ENCODE measurements around the gene CHTOP.
"Not testable (repeated sequence)": the region's sequence is repeated elsewhere in the genome, so short reads cannot be mapped to it uniquely, and the experiment has no call there.

Gene CHTOP

GRCh38 chr1:153639280-153639679 lies 5.4 kb downstream of the CHTOP start:
- peaks cover 15% of the 10 kb centered on the region for H3K4me1 ChIP-seq (ENCODE audit: control insufficient read depth, insufficient read depth, low read length)
- no peak overlapping the region for H3K4me2 ChIP-seq (ENCODE audit: low read length)
- H3K4me3 ChIP-seq (ENCODE audit: low read length) = no peak overlapping the region
- H3K27me3 ChIP-seq (ENCODE audit: control insufficient read depth, insufficient read depth, low read length) = no peaks in the 10 kb centered on the region
- no peak overlapping the region for H3K9ac ChIP-seq (ENCODE audit: low read depth, low read length)
- H3K9me3 ChIP-seq (replicated peaks; ENCODE audit: low read length) = no peaks in the 10 kb centered on the region
- H3K36me3 ChIP-seq (ENCODE audit: insufficient read depth, low read length) = peaks cover 80% of the 10 kb centered on the region

GRCh38 chr1:153640213-153640612 lies 6.3 kb downstream of the CHTOP start:
- Histone ChIP-seq H3K36me3 (ENCODE audit: insufficient read depth, low read length) (peaks cover 89% of the 10 kb centered on the region), H3K4me1 (ENCODE audit: control insufficient read depth, insufficient read depth, low read length) (peaks cover 15% of the 10 kb centered on the region)
- not testable (repeated sequence) for H3K9ac ChIP-seq (ENCODE audit: low read depth, low read length); H3K27me3 ChIP-seq (ENCODE audit: control insufficient read depth, insufficient read depth, low read length); H3K4me2 ChIP-seq (ENCODE audit: low read length); H3K9me3 ChIP-seq (replicated peaks; ENCODE audit: low read length); H3K4me3 ChIP-seq (ENCODE audit: low read length)

GRCh38 chr1:153640861-153641260 lies 7.0 kb downstream of the CHTOP start:
- Histone ChIP-seq H3K4me1 (ENCODE audit: control insufficient read depth, insufficient read depth, low read length) (peaks cover 12% of the 10 kb centered on the region), H3K4me2 (ENCODE audit: low read length) (no peak overlapping the region), H3K36me3 (ENCODE audit: insufficient read depth, low read length) (peaks cover 96% of the 10 kb centered on the region), H3K27me3 (ENCODE audit: control insufficient read depth, insufficient read depth, low read length) (no peaks in the 10 kb centered on the region), H3K9me3 (replicated peaks; ENCODE audit: low read length) (no peaks in the 10 kb centered on the region), H3K9ac (ENCODE audit: low read depth, low read length) (no peak overlapping the region), H3K4me3 (ENCODE audit: low read length) (no peak overlapping the region)

- no peaks in the 10 kb centered on the region for H3K9me3 ChIP-seq (replicated peaks; ENCODE audit: low read length)
- H3K4me3 ChIP-seq (ENCODE audit: low read length) = no peak overlapping the region
- no peak overlapping the region for H3K4me2 ChIP-seq (ENCODE audit: low read length)
- peaks cover under 1% of the 10 kb centered on the region for H3K4me1 ChIP-seq (ENCODE audit: control insufficient read depth, insufficient read depth, low read length)
- H3K9ac ChIP-seq (ENCODE audit: low read depth, low read length) = no peak overlapping the region
- H3K36me3 ChIP-seq (ENCODE audit: insufficient read depth, low read length) = peaks cover 95% of the 10 kb centered on the region
- H3K27me3 ChIP-seq (ENCODE audit: control insufficient read depth, insufficient read depth, low read length) = no peaks in the 10 kb centered on the region
Observed at GRCh38 chr1:153642161-153642560, 8.3 kb downstream of the CHTOP start.

- Histone ChIP-seq H3K36me3 (ENCODE audit: insufficient read depth, low read length) (peaks cover 86% of the 10 kb centered on the region), H3K27me3 (ENCODE audit: control insufficient read depth, insufficient read depth, low read length) (no peaks in the 10 kb centered on the region), H3K4me1 (ENCODE audit: control insufficient read depth, insufficient read depth, low read length) (no peaks in the 10 kb centered on the region), H3K4me2 (ENCODE audit: low read length) (no peak overlapping the region), H3K9me3 (replicated peaks; ENCODE audit: low read length) (no peaks in the 10 kb centered on the region), H3K9ac (ENCODE audit: low read depth, low read length) (no peak overlapping the region), H3K4me3 (ENCODE audit: low read length) (no peak overlapping the region)
Observed at GRCh38 chr1:153643100-153643499, 9.2 kb downstream of the CHTOP start.

- no peak overlapping the region for H3K4me2 ChIP-seq (ENCODE audit: low read length)
- no peak overlapping the region for H3K4me3 ChIP-seq (ENCODE audit: low read length)
- H3K36me3 ChIP-seq (ENCODE audit: insufficient read depth, low read length) = peaks cover 81% of the 10 kb centered on the region
- no peak overlapping the region for H3K9ac ChIP-seq (ENCODE audit: low read depth, low read length)
- no peaks in the 10 kb centered on the region for H3K4me1 ChIP-seq (ENCODE audit: control insufficient read depth, insufficient read depth, low read length)
- no peaks in the 10 kb centered on the region for H3K27me3 ChIP-seq (ENCODE audit: control insufficient read depth, insufficient read depth, low read length)
- no peaks in the 10 kb centered on the region for H3K9me3 ChIP-seq (replicated peaks; ENCODE audit: low read length)
Observed at GRCh38 chr1:153643816-153644215, 9.9 kb downstream of the CHTOP start.

- Histone ChIP-seq H3K4me3 (ENCODE audit: low read length) (no peak overlapping the region), H3K9ac (ENCODE audit: low read depth, low read length) (no peak overlapping the region), H3K36me3 (ENCODE audit: insufficient read depth, low read length) (peaks cover 51% of the 10 kb centered on the region), H3K4me2 (ENCODE audit: low read length) (no peak overlapping the region), H3K4me1 (ENCODE audit: control insufficient read depth, insufficient read depth, low read length) (no peaks in the 10 kb centered on the region), H3K27me3 (ENCODE audit: control insufficient read depth, insufficient read depth, low read length) (no peaks in the 10 kb centered on the region), H3K9me3 (replicated peaks; ENCODE audit: low read length) (no peaks in the 10 kb centered on the region)
Observed at GRCh38 chr1:153646672-153647345, 12.9 kb downstream of the CHTOP start.

- Histone ChIP-seq H3K36me3 (ENCODE audit: insufficient read depth, low read length) (peaks cover 46% of the 10 kb centered on the region), H3K4me2 (ENCODE audit: low read length) (no peak overlapping the region), H3K9me3 (replicated peaks; ENCODE audit: low read length) (no peaks in the 10 kb centered on the region), H3K4me3 (ENCODE audit: low read length) (no peak overlapping the region), H3K27me3 (ENCODE audit: control insufficient read depth, insufficient read depth, low read length) (no peaks in the 10 kb centered on the region), H3K4me1 (ENCODE audit: control insufficient read depth, insufficient read depth, low read length) (no peaks in the 10 kb centered on the region), H3K9ac (ENCODE audit: low read depth, low read length) (no peak overlapping the region)
Observed at GRCh38 chr1:153647346-153647714, 13.5 kb downstream of the CHTOP start.

- peaks cover 38% of the 10 kb centered on the region for H3K36me3 ChIP-seq (ENCODE audit: insufficient read depth, low read length)
- H3K4me2 ChIP-seq (ENCODE audit: low read length) = no peak overlapping the region
- H3K9ac ChIP-seq (ENCODE audit: low read depth, low read length) = no peak overlapping the region
- no peak overlapping the region for H3K4me3 ChIP-seq (ENCODE audit: low read length)
- H3K27me3 ChIP-seq (ENCODE audit: control insufficient read depth, insufficient read depth, low read length) = no peaks in the 10 kb centered on the region
- H3K9me3 ChIP-seq (replicated peaks; ENCODE audit: low read length) = no peaks in the 10 kb centered on the region
- H3K4me1 ChIP-seq (ENCODE audit: control insufficient read depth, insufficient read depth, low read length) = peaks cover 8% of the 10 kb centered on the region
Observed at GRCh38 chr1:153648000-153648643, 14.3 kb downstream of the CHTOP start.

- no peaks in the 10 kb centered on the region for H3K9me3 ChIP-seq (replicated peaks; ENCODE audit: low read length)
- no peak overlapping the region for H3K4me3 ChIP-seq (ENCODE audit: low read length)
Observed at GRCh38 chr1:153649137-153649862, 15.4 kb downstream of the CHTOP start.

GRCh38 chr1:153649863-153650235 lies 16.0 kb downstream of the CHTOP start:
- Histone ChIP-seq H3K4me1 (ENCODE audit: control insufficient read depth, insufficient read depth, low read length) (peaks cover 12% of the 10 kb centered on the region), H3K4me2 (ENCODE audit: low read length) (no peak overlapping the region), H3K27me3 (ENCODE audit: control insufficient read depth, insufficient read depth, low read length) (no peaks in the 10 kb centered on the region), H3K4me3 (ENCODE audit: low read length) (no peak overlapping the region), H3K9me3 (replicated peaks; ENCODE audit: low read length) (no peaks in the 10 kb centered on the region), H3K36me3 (ENCODE audit: insufficient read depth, low read length) (peaks cover 21% of the 10 kb centered on the region), H3K9ac (ENCODE audit: low read depth, low read length) (no peak overlapping the region)

More at GRCh38 chr1:153649137-153649862, 15.4 kb downstream of the CHTOP start:
- Histone ChIP-seq H3K4me1 (ENCODE audit: control insufficient read depth, insufficient read depth, low read length) (peaks cover 12% of the 10 kb centered on the region), H3K27me3 (ENCODE audit: control insufficient read depth, insufficient read depth, low read length) (no peaks in the 10 kb centered on the region), H3K36me3 (ENCODE audit: insufficient read depth, low read length) (peaks cover 27% of the 10 kb centered on the region), H3K9ac (ENCODE audit: low read depth, low read length) (no peak overlapping the region), H3K4me2 (ENCODE audit: low read length) (no peak overlapping the region)
